ENCODE data around the gene STAT5B. TPM values are rescaled to one million over a fixed set of nuclear protein-coding genes. Genes with fewer than 3 reads are reported as not detected.
"Not testable (repeated sequence)": the region's sequence is repeated elsewhere in the genome, so short reads cannot be mapped to it uniquely, and the experiment has no call there.

STAT5B gene
- total RNA-seq, 1 experiment from 2014 or later = 7.1 TPM

GRCh38 chr17:42299913-42300312 is 23.7 kb upstream of the STAT5B start:
- RAD21 ChIA-PET (ENCODE audit: low non-redundant PET in 1 of 2, low total read pairs in 2 of 2, uncharacterized antibody in 2 of 2, unreplicated experiment in 2 of 2); CTCF ChIA-PET: not testable (repeated sequence)

GRCh38 chr17:42299361-42299760 is 23.2 kb upstream of the STAT5B start:
- H2AFZ ChIP-seq (ENCODE audit: low read depth, low read length, poor library complexity, severe bottlenecking); H3K36me3 ChIP-seq (ENCODE audit: control insufficient read depth in 1 of 2, insufficient read depth in 2 of 2, low read length in 2 of 2); RAD21 ChIA-PET (ENCODE audit: low non-redundant PET in 1 of 2, low total read pairs in 2 of 2, uncharacterized antibody in 2 of 2, unreplicated experiment in 2 of 2); intact Hi-C loops (cut with micrococcal nuclease); H3K9me3 ChIP-seq (ENCODE audit: control insufficient read depth in 1 of 2, insufficient read depth in 1 of 2, low read depth in 1 of 2, low read length in 2 of 2); CTCF ChIA-PET; H3K27me3 ChIP-seq (ENCODE audit: insufficient read depth, low read length); H3K4me1 ChIP-seq (ENCODE audit: control insufficient read depth in 1 of 2, insufficient read depth in 2 of 2, low read length in 2 of 2); H4K20me1 ChIP-seq (ENCODE audit: insufficient read depth); H3K4me2 ChIP-seq (ENCODE audit: low read length); BruUV-seq (replicated peaks); H3K9ac ChIP-seq (ENCODE audit: low read length); ATAC-seq; H3K79me2 ChIP-seq (ENCODE audit: insufficient read depth, low read length); H3K4me3 ChIP-seq (replicated peaks in 1 of 2; ENCODE audit: low read depth in 1 of 2, low read length in 2 of 2); POLR2A ChIA-PET; H3K9me2 ChIP-seq (ENCODE audit: insufficient read depth); H3K27ac ChIP-seq (ENCODE audit: low read depth, low read length); DNase-seq (ENCODE audit: low read depth, low spot score): not testable (repeated sequence)

More at GRCh38 chr17:42299913-42300312, 23.7 kb upstream of the STAT5B start:
- H4K20me1 ChIP-seq (ENCODE audit: insufficient read depth); H3K4me3 ChIP-seq (replicated peaks in 1 of 2; ENCODE audit: low read depth in 1 of 2, low read length in 2 of 2); H3K9me3 ChIP-seq (ENCODE audit: control insufficient read depth in 1 of 2, insufficient read depth in 1 of 2, low read depth in 1 of 2, low read length in 2 of 2); H3K79me2 ChIP-seq (ENCODE audit: insufficient read depth, low read length); H3K9me2 ChIP-seq (ENCODE audit: insufficient read depth); POLR2A ChIA-PET; ATAC-seq; H3K27me3 ChIP-seq (ENCODE audit: insufficient read depth, low read length); intact Hi-C loops (cut with micrococcal nuclease); BruUV-seq (replicated peaks); DNase-seq (ENCODE audit: low read depth, low spot score); H2AFZ ChIP-seq (ENCODE audit: low read depth, low read length, poor library complexity, severe bottlenecking); H3K4me1 ChIP-seq (ENCODE audit: control insufficient read depth in 1 of 2, insufficient read depth in 2 of 2, low read length in 2 of 2); H3K4me2 ChIP-seq (ENCODE audit: low read length); H3K27ac ChIP-seq (ENCODE audit: low read depth, low read length); H3K9ac ChIP-seq (ENCODE audit: low read length); H3K36me3 ChIP-seq (ENCODE audit: control insufficient read depth in 1 of 2, insufficient read depth in 2 of 2, low read length in 2 of 2): not testable (repeated sequence)

DNA sequence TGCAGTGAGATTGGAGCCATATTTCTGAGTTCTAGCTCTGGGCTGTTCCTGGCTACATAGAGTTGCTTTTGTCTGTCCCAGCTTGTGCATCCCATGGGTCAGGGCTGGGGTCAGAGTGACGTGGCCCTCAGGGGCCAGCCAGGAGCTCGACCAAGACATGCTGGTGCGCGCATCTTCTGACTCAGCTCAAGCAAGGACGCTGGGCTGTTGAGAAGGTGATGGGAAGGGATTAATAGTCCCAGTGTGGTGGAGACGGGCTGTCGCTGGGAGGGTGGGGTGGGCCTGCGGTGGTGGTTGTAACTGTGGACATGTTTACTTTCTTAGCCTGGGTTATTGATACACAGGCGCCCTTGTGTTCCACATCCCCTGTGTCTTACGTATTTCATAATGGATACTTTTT is 21.6 kb upstream of the STAT5B start:
- CTCF ChIA-PET; H3K9ac ChIP-seq (ENCODE audit: low read length); H3K36me3 ChIP-seq (ENCODE audit: control insufficient read depth in 1 of 2, insufficient read depth in 2 of 2, low read length in 2 of 2); POLR2A ChIA-PET; H3K4me1 ChIP-seq (ENCODE audit: control insufficient read depth in 1 of 2, insufficient read depth in 2 of 2, low read length in 2 of 2); H3K79me2 ChIP-seq (ENCODE audit: insufficient read depth, low read length); DNase-seq (ENCODE audit: low read depth, low spot score); H3K27me3 ChIP-seq (ENCODE audit: insufficient read depth, low read length); H3K4me3 ChIP-seq (replicated peaks in 1 of 2; ENCODE audit: low read depth in 1 of 2, low read length in 2 of 2); H3K4me2 ChIP-seq (ENCODE audit: low read length); H4K20me1 ChIP-seq (ENCODE audit: insufficient read depth); H3K9me3 ChIP-seq (ENCODE audit: control insufficient read depth in 1 of 2, insufficient read depth in 1 of 2, low read depth in 1 of 2, low read length in 2 of 2); ATAC-seq; RAD21 ChIA-PET (ENCODE audit: low non-redundant PET in 1 of 2, low total read pairs in 2 of 2, uncharacterized antibody in 2 of 2, unreplicated experiment in 2 of 2); H2AFZ ChIP-seq (ENCODE audit: low read depth, low read length, poor library complexity, severe bottlenecking); BruUV-seq (replicated peaks); intact Hi-C loops (cut with micrococcal nuclease); H3K27ac ChIP-seq (ENCODE audit: low read depth, low read length); H3K9me2 ChIP-seq (ENCODE audit: insufficient read depth): not testable (repeated sequence)

Measured in HCT116 (cell line).